HG03442 (cell line): ENCODE measurements around the gene SSBP2.
"Not testable (repeated sequence)": the region's sequence is repeated elsewhere in the genome, so short reads cannot be mapped to it uniquely, and the experiment has no call there.

Experiments
- ATAC-seq: cut with Tn5 transposase; IDR thresholded peaks from one replicate; pipeline ENCODE4 v1.9.1; 2021; ENCODE audit warnings: mild to moderate bottlenecking, moderate library complexity; ENCODE audit not compliant: unreplicated experiment

The SSBP2 gene

GRCh38 chr5:81679885-81680284, 71.0 kb downstream of the SSBP2 start:
- no peak for ATAC-seq

GRCh38 chr5:81675420-81675819, 75.5 kb downstream of the SSBP2 start:
- no peak for ATAC-seq

GRCh38 chr5:81665795-81666194, 85.1 kb downstream of the SSBP2 start:
- ATAC-seq, result no peak

- not testable (repeated sequence) for ATAC-seq
These were observed 90.3 kb downstream of the SSBP2 start for GRCh38 chr5:81660624-81661023.

- no peak for ATAC-seq
These were observed 93.5 kb downstream of the SSBP2 start for GRCh38 chr5:81657386-81657785.

GRCh38 chr5:81656783-81657182, 94.1 kb downstream of the SSBP2 start:
- ATAC-seq, result no peak

GRCh38 chr5:81650987-81651386, 99.9 kb downstream of the SSBP2 start:
- ATAC-seq, result no peak

- ATAC-seq, result no peak
These were observed 104.4 kb downstream of the SSBP2 start for GRCh38 chr5:81646469-81646995.

- no peak for ATAC-seq
These were observed 108.7 kb downstream of the SSBP2 start for GRCh38 chr5:81642210-81642609.

GRCh38 chr5:81639556-81639955, 111.3 kb downstream of the SSBP2 start:
- ATAC-seq, result no peak

- ATAC-seq, result no peak
These were observed 112.4 kb downstream of the SSBP2 start for GRCh38 chr5:81638471-81638870.

- ATAC-seq, result no peak
These were observed 117.0 kb downstream of the SSBP2 start for GRCh38 chr5:81633891-81634290.

GRCh38 chr5:81633471-81633870, 117.4 kb downstream of the SSBP2 start:
- ATAC-seq, result no peak

GRCh38 chr5:81632679-81633078, 118.2 kb downstream of the SSBP2 start:
- no peak for ATAC-seq

GRCh38 chr5:81631621-81632020, 119.3 kb downstream of the SSBP2 start:
- ATAC-seq, result no peak

GRCh38 chr5:81631124-81631523, 119.8 kb downstream of the SSBP2 start:
- ATAC-seq, result peak; percentile 88

- peak; percentile 6 for ATAC-seq
These were observed 120.2 kb downstream of the SSBP2 start for GRCh38 chr5:81630684-81631083.

- no peak for ATAC-seq
These were observed 120.9 kb downstream of the SSBP2 start for GRCh38 chr5:81629986-81630385.

- not testable (repeated sequence) for ATAC-seq
These were observed 122.8 kb downstream of the SSBP2 start for GRCh38 chr5:81628061-81628460.

- no peak for ATAC-seq
These were observed 124.4 kb downstream of the SSBP2 start for GRCh38 chr5:81626524-81626923.

- ATAC-seq, result no peak
These were observed 141.0 kb downstream of the SSBP2 start for GRCh38 chr5:81609810-81610375.

- ATAC-seq, result no peak
These were observed 141.9 kb downstream of the SSBP2 start for GRCh38 chr5:81608976-81609375.

- ATAC-seq, result no peak
These were observed 143.2 kb downstream of the SSBP2 start for GRCh38 chr5:81607693-81608092.
